Activated CD8-positive, alpha-beta memory T cell treated with anti-CD3 and anti-CD28 coated beads, Interleukin-2, amount 50 U/mL, for 48 hours (primary cell): ENCODE results near the gene PPP1R9B.
A peak's percentile ranks its signal among the peaks of the same experiment; 100 is the strongest.

Source experiments
- DNase-seq: peaks from one replicate; pipeline ENCODE4 v3.0.0-alpha.2; 2020

The PPP1R9B gene, protein sequence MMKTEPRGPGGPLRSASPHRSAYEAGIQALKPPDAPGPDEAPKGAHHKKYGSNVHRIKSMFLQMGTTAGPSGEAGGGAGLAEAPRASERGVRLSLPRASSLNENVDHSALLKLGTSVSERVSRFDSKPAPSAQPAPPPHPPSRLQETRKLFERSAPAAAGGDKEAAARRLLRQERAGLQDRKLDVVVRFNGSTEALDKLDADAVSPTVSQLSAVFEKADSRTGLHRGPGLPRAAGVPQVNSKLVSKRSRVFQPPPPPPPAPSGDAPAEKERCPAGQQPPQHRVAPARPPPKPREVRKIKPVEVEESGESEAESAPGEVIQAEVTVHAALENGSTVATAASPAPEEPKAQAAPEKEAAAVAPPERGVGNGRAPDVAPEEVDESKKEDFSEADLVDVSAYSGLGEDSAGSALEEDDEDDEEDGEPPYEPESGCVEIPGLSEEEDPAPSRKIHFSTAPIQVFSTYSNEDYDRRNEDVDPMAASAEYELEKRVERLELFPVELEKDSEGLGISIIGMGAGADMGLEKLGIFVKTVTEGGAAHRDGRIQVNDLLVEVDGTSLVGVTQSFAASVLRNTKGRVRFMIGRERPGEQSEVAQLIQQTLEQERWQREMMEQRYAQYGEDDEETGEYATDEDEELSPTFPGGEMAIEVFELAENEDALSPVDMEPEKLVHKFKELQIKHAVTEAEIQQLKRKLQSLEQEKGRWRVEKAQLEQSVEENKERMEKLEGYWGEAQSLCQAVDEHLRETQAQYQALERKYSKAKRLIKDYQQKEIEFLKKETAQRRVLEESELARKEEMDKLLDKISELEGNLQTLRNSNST

DNA sequence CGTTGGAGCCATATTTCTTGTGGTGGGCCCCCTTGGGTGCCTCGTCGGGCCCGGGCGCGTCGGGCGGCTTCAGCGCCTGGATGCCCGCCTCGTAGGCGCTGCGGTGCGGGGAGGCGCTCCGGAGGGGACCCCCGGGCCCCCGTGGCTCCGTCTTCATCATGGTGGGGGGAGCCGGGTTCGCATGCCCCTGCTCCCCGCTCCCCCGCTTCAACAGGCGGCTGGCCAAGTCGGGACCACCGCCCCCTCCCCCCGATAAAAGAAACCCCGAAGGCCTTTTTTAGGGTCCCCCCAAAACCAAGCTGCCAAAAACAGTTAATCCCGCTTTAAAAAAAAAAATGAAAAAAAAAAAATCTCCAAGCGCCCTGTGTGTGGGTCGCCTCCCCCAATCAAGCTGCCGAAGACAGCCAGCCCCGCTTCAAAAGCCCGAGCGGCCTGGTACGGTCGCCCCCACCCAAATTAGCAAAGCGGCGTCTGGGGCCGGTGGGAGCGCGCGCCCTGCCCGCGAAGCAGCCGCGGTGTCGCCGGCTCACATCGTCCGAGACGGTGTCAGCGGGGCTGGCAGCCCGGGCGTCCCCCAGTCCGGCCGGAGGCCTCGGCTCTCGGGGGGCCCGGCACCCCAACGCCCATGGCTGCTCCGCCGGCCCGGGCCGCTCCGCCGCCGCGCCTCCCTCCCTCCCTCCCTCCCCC lies at the start of gene PPP1R9B:
Gene PPP1R9B (minus strand): TSS at position 324 of the 687 bp plus-strand sequence. CDS start 164 bp downstream, at position 160.
- no peak for DNase-seq

DNA sequence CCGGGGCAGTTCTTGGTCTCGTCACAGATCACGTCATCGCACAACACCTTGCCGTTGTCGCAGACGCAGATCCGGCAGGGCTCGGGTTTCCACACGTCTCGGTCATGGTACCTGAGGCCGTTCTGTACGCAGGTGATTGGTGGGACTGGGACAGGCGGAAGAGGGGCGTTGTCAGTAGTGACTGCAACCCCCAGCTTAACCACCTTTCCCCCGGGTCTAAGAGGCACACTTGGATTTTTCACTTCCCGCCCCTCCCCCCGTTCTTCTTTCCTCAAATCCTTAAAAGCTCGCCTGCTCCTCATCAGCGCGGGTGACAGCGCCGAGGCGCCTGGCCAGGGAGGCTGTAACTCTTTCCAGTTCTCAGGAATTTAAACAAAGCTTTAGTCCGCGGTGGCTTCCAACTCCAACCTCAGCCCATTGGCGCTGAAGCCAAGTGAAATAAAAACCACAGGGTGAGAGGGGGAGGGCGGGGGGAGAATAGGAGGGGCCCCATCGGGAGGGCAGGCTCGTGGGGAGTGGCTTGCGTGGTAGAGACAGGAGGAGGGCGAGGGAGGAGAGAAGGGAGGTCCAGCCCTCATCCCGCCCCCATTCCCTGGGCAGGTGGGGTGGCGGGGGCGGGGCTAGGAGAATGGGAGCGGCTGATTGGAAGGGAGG lies 49.5 kb upstream of the PPP1R9B start:
- peak; percentile 66 for DNase-seq

DNA sequence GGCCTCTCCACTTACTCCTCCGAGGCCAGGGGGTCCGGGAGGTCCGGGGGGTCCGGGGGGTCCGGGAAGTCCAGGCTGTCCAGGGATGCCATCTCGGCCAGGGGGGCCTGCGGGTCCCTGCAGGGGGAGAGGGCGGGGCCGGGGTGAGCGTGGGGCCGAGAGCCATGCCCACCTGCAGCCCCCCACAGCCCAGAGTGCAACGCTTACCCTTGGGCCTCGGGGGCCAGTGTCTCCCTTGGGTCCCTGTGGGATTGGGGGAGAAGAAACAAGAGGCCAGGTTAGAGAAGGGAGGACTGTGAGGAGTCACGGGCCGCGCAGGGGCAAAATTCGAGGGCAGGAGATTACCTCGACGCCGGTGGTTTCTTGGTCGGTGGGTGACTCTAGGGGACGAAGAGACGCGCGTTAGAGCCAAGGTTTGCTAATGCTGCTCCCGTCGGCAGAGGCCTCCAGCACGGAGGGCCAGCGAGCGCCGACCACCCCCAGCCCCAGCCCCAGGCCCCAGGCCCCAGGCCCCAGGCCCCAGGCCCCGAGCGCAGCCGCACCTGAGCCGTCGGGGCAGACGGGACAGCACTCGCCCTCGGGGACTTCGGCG lies 48.8 kb upstream of the PPP1R9B start:
- no peak for DNase-seq

DNA sequence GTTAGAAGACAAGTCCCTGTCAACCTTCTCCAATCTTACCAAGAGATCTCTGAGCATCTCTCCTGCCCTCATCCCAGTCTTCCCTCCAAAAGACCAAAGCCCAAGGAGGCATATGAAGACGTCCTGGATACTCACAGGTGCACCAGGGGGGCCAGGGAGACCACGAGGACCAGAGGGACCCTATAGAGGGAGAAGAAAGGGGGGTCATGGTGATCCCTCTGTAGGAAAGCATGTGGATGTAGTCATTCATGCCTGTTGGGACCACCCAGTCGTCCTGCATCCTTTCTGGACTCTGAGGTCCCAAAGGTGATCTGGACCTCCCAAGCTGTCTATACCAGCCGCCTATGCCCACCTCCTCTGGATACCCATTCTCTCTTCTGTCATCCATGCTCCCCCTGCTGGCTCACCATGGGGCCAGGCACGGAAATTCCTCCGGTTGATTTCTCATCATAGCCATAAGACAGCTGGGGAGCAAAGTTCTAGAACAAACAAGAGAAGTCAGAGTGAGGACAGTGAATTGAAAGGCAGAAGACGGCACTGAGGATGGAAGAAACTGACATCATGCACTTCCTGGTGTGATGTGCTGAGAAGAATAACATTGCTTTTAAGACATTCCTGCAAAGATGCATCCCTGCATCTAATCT lies 47.7 kb upstream of the PPP1R9B start:
- peak; percentile 77 for DNase-seq

DNA sequence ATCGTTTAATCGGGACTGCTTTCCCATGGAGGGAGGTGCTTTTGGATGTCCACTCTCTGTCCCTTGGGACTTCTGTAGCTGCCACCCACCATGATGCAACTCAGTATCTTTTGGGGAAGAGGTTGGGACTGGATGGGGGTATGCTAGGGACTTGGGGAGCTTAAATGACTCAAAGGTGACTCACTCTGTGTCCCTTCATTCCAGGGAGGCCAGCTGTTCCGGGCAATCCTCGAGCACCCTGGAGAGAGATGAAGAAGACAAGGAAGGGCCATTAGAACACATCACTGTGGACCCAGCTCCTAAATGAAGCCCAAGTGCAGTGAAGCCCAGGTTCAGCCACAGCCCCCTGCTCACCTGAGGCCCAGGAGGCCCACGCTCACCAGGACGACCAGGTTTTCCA lies 46.3 kb upstream of the PPP1R9B start:
- no peak for DNase-seq

DNA sequence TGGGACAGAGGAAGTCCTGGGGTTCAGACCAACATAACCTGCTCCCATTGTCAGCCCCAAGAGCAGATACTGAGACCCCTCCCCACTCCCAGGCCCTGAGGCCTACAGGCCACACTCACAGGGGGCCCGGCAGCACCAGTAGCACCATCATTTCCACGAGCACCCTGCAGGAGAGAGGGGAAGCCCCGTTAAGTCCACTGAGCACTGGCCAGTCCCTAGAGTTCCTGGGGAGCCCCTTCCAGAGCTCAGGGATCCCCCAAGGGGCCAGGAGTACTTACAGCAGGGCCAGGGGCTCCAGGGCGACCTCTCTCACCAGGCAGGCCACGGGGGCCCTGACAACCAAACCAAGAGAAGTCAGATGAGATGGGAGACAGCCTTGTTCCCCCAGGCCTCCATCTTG lies 45.6 kb upstream of the PPP1R9B start:
- no peak for DNase-seq

DNA sequence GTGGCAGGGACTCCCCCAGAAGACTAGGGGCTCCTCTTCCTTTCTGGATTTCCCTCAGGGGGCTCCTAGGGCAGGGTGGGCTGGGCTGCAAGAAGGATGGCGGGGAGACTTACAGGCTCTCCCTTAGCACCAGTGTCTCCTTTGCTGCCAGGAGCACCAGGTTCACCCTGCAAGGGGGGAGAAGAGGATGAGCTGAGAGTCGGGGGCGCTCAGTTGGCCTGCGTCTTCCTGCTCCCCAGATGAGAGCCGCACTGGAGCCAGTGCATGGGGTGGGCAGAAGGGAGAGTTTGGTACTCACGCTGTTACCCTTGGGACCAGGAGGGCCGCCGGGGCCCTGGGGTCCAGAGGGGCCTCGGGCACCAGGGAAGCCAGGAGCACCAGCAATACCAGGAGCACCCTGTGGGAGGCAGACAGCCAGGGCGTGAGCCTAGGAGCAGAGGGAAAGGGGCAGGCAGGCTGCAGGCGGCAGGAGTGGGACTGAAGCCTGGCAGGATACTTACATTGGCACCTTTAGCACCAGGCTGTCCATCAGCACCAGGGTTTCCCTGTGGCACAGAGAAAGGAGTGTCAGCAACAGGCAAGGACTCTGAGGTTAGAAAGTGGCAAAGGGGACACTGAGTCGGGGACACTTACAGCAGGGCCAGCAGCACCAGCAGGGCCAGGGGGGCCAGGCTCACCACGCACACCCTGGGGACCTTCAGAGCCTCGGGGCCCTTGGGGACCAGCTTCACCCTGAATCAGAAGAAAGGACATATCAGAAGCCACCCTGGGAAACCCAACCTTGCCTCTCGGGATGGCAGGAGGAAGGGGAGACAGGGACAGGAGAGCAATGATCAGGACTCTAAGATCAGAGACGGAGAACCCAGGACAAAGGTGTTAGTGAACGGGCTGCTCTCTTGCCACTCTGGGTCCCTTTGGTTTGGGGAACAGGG lies 44.7 kb upstream of the PPP1R9B start:
- DNase-seq: no peak

DNA sequence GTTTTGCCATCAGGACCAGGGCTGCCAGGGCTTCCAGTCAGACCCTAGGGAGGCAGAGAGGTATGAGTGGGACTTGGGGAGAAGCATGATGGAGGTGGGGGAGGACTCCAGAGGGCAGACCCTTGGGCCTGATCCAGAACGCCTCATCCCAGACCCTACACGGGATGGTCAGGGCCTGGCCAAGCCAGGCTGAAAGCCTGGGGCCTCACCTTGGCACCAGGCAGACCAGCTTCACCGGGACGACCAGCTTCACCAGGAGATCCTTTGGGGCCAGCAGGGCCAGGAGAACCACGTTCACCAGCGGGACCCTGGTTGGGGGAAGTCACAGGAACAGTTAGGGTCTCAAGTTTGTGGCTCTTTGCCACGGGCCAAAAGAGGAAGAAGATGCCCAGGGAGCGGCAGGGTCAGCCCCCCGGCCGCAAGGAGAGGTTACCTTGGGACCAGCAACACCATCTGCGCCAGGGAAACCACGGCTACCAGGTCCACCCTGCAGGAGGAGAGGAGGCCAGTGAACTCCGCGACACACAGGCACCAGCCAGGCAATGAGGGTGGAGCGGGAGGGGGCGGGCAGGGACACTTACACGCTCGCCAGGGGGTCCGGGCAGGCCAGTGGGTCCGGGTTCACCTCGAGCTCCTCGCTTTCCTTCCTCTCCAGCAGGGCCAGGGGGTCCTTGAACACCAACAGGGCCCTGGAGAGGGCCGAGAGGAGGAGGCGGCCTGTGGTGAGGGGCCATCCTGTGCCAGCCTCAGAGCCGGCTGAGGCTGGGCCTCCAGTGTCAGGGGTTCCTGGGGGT lies 43.9 kb upstream of the PPP1R9B start:
- no peak for DNase-seq

DNA sequence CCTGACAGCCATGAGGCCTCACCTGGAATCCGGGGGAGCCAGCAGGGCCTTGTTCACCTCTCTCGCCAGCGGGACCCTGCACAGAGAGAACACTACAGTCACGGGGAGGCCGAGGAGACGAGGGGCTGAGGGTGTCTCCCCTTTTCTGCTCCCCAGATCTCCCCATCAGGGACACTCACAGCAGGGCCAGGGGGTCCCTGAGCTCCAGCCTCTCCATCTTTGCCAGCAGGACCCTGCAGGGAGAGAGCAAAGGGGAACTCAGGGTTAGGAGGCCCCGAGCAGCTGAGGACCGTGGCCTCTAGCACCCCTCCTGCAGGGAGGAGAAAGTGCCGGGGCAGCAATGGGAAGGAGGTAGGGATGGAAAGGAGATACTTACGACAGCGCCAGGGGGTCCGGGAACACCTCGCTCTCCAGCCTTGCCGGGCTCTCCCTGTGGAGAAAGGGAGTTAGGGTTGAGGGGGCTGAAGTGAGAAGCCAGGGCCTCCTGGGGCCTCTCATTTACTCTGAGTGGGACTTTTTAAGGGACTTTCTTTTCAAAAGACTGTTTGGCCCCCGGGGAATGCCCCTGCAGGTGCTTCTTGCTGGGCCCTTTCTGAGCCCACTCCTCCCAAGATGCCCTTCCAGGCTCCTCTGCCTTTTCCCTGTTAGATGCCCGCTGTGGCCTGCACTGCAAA lies 42.3 kb upstream of the PPP1R9B start:
- DNase-seq: no peak

DNA sequence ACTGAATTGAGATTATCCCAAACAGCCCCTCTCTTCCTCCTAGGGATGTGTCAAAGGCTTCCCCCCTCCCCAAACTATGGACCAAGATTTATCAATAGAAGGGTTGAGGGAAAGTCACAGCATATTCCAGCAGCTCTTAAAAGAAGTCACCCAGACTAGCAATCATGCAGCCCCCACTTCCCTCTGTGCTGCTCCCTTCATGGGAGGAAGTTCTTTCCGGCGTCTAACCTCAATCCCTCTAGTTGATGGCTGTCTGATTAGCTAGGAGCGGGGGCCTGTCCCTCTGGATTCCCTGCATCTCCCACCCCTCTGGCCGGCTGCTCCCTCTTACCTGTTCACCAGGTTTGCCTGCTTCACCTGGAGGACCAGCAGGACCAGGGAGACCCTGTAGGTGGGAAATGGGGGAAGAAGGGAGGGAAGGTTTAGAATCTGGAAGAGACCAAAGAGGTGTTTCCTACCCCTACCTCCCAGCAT lies 41.7 kb upstream of the PPP1R9B start:
- DNase-seq: no peak

DNA sequence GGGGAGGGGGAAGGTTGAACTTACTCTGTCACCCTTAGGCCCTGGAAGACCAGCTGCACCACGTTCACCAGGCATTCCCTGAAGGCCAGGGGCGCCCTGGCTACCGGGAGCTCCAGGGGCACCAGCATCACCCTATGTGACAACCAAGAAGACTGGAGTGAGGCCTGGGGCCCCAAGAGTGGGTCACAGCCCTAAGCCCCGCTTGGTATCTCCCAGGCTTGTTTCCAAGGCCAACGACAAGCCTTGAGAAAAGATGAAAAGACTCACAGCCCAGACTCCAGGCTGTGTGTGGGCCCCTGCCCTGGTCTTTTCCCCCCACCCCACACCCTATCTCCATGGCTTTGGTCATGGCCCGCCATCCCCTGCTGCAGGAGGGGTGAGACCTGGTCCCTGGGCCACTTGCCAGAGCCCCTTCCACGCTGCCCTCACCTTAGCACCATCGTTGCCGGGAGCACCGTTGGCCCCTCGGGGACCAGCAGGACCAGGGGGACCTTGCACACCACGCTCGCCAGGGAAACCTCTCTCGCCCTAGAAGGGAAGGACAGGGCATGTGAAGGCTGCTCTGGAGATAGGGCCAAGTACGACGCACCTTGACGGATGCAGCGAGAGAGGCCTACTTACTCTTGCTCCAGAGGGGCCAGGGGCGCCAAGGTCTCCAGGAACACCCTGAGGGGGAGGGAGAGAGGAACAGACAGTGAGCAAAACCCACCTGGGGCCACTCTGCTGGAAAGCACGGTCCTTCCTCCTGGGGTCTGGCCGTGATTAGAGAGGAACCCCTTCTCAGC lies 41.1 kb upstream of the PPP1R9B start:
- DNase-seq: no peak

DNA sequence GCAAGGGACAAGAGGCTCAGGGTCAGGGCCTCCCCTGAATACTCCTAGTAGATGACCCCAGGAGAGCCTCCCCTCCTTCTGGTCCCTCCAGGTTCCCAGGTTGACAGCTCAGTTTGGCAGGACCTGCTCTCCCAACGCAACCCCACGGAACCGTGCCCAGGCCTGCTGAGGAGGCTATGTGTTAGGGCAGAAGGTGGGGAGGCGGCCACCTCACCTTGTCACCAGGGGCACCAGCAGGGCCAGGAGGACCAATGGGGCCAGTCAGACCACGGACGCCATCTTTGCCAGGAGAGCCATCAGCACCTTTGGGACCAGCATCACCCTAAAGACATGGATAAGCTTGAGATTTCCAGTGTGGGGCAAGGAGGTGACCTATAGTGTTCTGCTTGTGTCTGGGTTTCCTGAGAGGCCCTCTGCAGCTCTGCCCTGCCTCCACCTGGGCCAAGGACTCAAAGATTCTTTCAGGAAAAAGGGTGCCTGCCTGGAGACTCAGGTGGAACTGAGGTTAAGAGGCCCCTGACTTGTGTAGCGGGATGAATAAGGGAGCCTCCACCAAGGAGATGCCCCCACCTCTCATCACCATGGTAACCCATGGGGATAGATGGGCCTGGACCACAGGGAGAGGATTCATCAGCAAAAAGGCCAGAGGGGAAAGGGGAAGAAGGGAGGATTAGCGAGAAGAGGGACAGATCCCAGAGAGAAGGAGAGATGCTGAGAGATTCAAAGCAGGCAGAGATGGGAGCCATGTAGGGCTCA lies 40.3 kb upstream of the PPP1R9B start:
- DNase-seq: no peak

DNA sequence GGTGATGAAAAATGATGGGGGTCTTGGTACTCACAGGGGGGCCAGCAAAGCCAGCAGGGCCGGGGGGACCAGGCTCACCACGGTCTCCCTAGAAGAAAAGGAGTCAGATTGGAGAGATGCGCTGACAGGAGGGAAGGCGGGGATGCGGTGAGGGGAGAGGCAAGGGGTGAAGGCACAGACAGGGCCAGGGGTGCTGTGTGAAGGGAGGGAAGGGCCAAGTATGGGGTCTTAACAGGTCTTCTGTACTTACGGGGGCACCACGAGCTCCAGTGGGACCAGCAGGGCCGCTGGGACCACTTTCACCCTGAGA lies 39.8 kb upstream of the PPP1R9B start:
- no peak for DNase-seq

DNA sequence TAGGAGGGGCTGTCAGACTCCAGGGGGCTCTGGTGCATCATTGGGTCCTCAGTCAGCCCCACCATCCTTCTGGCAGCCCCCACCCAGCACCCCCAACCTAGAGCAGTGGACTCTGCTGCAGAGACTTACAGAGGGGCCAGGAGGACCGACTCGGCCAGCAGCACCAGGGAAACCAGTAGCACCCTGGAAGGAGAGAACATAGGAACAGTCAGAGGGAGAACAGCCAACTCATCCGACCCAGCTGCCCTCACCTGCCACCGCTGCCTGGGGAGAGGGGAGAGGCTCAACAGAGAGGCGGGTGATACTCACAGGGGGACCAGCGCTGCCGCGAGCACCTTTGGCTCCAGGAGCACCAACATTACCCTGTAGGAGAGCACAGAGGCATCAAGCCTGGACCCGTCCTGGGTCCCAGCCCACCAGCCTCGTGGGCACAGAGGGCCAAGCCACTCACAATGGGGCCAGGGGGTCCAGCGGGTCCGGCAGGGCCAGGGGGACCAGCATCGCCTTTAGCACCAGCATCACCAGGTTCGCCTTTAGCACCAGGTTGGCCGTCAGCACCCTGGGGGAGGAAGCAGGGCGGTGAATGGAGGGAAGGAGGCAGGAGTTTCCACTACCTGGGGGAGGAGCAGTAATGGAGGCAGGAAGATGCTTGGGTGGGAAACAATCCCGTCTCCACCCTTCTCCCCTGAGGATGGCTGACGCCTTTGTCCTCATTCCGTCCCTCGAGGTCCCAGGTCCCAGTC lies 39.2 kb upstream of the PPP1R9B start:
- DNase-seq: no peak

DNA sequence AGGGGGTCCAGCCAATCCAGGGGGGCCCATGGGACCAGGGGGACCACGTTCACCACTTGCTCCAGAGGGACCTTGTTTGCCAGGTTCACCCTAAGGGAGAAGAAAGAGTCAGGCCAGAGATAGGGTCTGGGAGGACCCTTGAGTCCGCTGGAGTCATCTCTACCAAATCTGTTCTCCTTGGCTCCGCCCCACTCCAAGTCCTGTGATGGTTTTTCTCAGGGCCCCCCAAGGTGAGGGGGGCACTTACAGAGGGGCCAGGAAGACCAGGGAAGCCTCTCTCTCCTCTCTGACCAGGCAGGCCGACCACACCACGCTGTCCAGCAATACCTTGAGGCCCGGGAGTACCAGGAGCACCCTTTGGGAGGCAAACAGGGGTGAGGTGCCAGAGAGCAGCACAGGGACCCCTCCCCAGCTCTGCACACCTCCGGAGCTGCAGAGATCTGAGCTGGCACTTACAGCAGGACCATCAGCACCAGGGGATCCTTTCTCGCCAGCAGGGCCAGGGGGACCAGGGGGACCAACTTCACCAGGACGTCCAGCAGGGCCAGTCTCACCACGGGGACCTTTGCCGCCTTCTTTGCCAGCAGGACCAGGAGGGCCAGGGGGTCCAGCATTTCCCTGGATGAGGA lies 38.6 kb upstream of the PPP1R9B start:
- no peak for DNase-seq

DNA sequence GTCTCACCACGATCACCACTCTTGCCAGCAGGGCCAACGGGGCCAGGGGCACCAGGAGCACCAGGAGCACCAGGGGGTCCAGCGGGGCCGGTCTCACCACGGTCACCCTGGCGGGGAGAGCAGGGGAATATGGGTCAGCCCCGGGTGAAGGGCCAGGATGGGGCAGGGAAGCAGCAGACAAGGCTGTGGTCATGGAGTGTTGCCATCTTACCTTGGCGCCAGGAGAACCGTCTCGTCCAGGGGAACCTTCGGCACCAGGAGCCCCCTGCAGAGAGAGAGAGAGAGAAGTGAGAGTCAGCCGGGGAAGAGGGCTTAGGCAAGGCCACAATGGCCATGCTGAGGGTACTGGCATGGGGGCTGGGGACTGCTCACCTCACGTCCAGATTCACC lies 38.0 kb upstream of the PPP1R9B start:
- DNase-seq: no peak
